Measurements from ENCODE around the gene RAD51B. TPM values are rescaled to one million over a fixed set of nuclear protein-coding genes. Genes with fewer than 3 reads are reported as not detected.

The RAD51B gene
- total RNA-seq, 1 experiment from 2014 or later: 20.0 TPM

DNA sequence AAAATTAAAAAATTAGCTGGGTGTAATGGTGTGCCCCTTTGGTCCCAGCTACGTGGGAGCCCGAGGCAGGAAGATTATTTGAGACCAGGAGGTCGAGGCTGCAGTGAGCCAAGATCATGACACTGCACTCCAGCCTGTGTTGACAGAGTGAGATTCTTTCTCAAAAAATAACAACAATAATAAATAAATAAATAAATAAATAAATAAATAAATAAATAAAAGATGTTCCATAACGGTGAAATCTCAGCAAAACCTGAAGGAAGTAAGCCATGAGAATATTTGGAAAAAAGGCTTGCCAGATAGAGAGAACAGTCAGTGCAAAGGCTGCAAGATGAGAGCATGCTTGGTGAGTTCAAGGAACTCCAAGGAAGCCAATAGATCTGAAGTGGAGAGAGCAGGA lies 176.7 kb downstream of the RAD51B start:
- Histone ChIP-seq H3K9ac (ENCODE audit: low read length) (no peak overlapping the region), H2AFZ (ENCODE audit: low read depth, low read length, poor library complexity, severe bottlenecking) (no peak overlapping the region), H4K20me1 (ENCODE audit: insufficient read depth) (no peaks in the 10 kb centered on the region), H3K79me2 (ENCODE audit: insufficient read depth, low read length) (no peaks in the 10 kb centered on the region), H3K4me3 (replicated peaks in 1 of 2; ENCODE audit: low read depth in 1 of 2, low read length in 2 of 2) (no peak overlapping the region), H3K4me1 (ENCODE audit: control insufficient read depth in 1 of 2, insufficient read depth in 2 of 2, low read length in 2 of 2) (peaks cover 24 to 26% of the 10 kb centered on the region in 2 experiments), H3K27me3 (ENCODE audit: insufficient read depth, low read length) (no peaks in the 10 kb centered on the region), H3K4me2 (ENCODE audit: low read length) (no peak overlapping the region), H3K27ac (ENCODE audit: low read depth, low read length) (0 out of 2 replicates have a peak overlapping the region, but pooled peaks have one; percentile 12), H3K9me2 (ENCODE audit: insufficient read depth) (no peaks in the 10 kb centered on the region), H3K36me3 (ENCODE audit: control insufficient read depth in 1 of 2, insufficient read depth in 2 of 2, low read length in 2 of 2) (no peaks in the 10 kb centered on the region), H3K9me3 (ENCODE audit: control insufficient read depth in 1 of 2, insufficient read depth in 1 of 2, low read depth in 1 of 2, low read length in 2 of 2) (no peaks in the 10 kb centered on the region)
- CTCF ChIA-PET: no interaction called here
- TF ChIP-seq MAX (IDR thresholded peaks at IDR 0.05) (no peak), YY1 (IDR thresholded peaks at IDR 0.05; ENCODE audit: extremely low read depth, insufficient replicate concordance, low read depth, low read length) (no peak), RAD21 (IDR thresholded peaks at IDR 0.05; ENCODE audit: low read depth) (no peak), CBX3 (IDR thresholded peaks at IDR 0.05; ENCODE audit: low read depth) (no peak), SRF (IDR thresholded peaks at IDR 0.05; ENCODE audit: low read depth) (no peak), TCF7L2 (IDR thresholded peaks at IDR 0.05; ENCODE audit: borderline replicate concordance, extremely low read depth, insufficient read depth, insufficient read length) (no peak), FOSL1 (IDR thresholded peaks at IDR 0.05; ENCODE audit: low read depth) (no peak), ELF1 (IDR thresholded peaks at IDR 0.05; ENCODE audit: borderline replicate concordance, low read depth) (no peak), ZBTB33 (IDR thresholded peaks at IDR 0.05; ENCODE audit: extremely low read depth, insufficient replicate concordance, low read length) (no peak)
- DNase-seq (ENCODE audit: low read depth, low spot score) (no peak), ATAC-seq (no peak)
- POLR2A ChIA-PET: no interaction called here
- intact Hi-C loops (cut with micrococcal nuclease): no loop called here
- no TSS peak for BruUV-seq (replicated peaks)
- RAD21 ChIA-PET (ENCODE audit: low non-redundant PET in 1 of 2, low total read pairs in 2 of 2, uncharacterized antibody in 2 of 2, unreplicated experiment in 2 of 2): no interaction called here

Data from HCT116 (cell line).